Ishikawa (cell line): Measurements from ENCODE around the gene SUOX.

Experiments
- EGR1 ChIP-seq: IDR thresholded peaks from 2 replicates; pipeline ENCODE4 v1.6.1; 2012
- EP300 ChIP-seq: IDR thresholded peaks from 2 replicates; pipeline ENCODE4 v1.6.1; 2012; ENCODE audit warnings: borderline replicate concordance
- NFIC ChIP-seq: IDR thresholded peaks from 2 replicates; pipeline ENCODE4 v1.6.1; 2012
- TCF12 ChIP-seq: IDR thresholded peaks from 2 replicates; pipeline ENCODE4 v1.6.1; 2012; ENCODE audit warnings: low read depth
- TEAD4 ChIP-seq: IDR thresholded peaks from 2 replicates; pipeline ENCODE4 v1.6.1; 2012
- TF ChIP-seq, protein P1 (sequence below): IDR thresholded peaks from 2 replicates; pipeline ENCODE4 v1.6.1; 2012

DNA sequence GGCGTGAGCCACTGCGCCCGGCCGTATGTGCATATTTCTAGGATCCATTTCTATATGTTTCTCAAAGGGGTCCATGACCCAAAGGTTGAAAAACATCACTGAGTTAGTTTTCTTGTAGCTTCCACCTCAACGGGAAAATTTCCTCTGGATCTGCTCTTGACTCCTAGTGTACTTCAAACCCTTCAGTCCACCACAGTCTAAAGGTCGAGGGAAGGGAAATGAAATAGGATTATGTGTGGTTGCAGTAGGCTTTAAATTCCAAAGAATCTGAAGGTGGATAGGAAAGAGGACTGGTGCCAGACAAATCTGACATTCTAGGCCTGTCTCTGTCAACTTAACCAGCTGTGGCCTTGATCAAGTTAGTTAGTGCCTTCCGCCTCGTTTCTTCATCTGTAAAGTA is 1.7 kb upstream of the SUOX start:
- TF ChIP-seq EP300, result no peak
- no peak for TF ChIP-seq NFIC
- no peak for TF ChIP-seq EGR1
- TF ChIP-seq TCF12, result no peak
- TF ChIP-seq, protein P1, sequence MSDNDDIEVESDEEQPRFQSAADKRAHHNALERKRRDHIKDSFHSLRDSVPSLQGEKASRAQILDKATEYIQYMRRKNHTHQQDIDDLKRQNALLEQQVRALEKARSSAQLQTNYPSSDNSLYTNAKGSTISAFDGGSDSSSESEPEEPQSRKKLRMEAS, result no peak
- TF ChIP-seq TEAD4, result no peak
